Thyroid gland (tissue), 4 donors: Measurements from ENCODE around the gene TRABD2A. TPM values are rescaled to one million over a fixed set of nuclear protein-coding genes. Genes with fewer than 3 reads are reported as not detected.

ENCODE experiments used
- DNase-seq, 2 donors: peaks; one replicate each; pipeline ENCODE4 v3.0.0-alpha.2; 2019
- H3K27ac ChIP-seq, 3 donors: fragments of 200-600 bp; sonication (generic); 1 replicate in 2 of 3; 2 replicates in 1 of 3; pipeline ENCODE4 v1.5.1; 2016 to 2019; ENCODE audit warnings: mild to moderate bottlenecking in 1 of 3, moderate library complexity in 1 of 3
- H3K27me3 ChIP-seq: fragments of 200-600 bp; sonication (generic); one replicate; pipeline ENCODE4 v1.5.1; 2019
- H3K36me3 ChIP-seq, 2 donors: fragments of 200-600 bp; sonication (generic); one replicate each; pipeline ENCODE4 v1.5.1; 2016 to 2019
- H3K4me1 ChIP-seq, 2 donors: fragments of 200-600 bp; sonication (generic); one replicate each; pipeline ENCODE4 v1.5.1; 2017 to 2019
- H3K4me3 ChIP-seq, 3 donors: fragments of 200-600 bp; sonication (generic); replicated peaks in 1 of 3; 1 replicate in 2 of 3; 2 replicates in 1 of 3; pipeline ENCODE4 v1.5.1; 2016; ENCODE audit warnings: mild to moderate bottlenecking in 1 of 3
- H3K9me3 ChIP-seq: fragments of 200-600 bp; sonication (generic); one replicate; pipeline ENCODE4 v1.5.1; 2017
- POLR2A ChIP-seq, 2 donors: fragments of 450-650 bp; IDR thresholded peaks; one replicate each; pipeline ENCODE4 v1.6.1; 2017; ENCODE audit warnings: antibody characterized with exemption in 2 of 2, mild to moderate bottlenecking in 2 of 2, moderate library complexity in 1 of 2
- WGBS, 2 donors: methylation state at CpG; one replicate each; pipeline ENCODE4 v1.1.5; 2017; 5-methylcytosine and 5-hydroxymethylcytosine counted together
- intact Hi-C: fragments of 100-400 bp; cut with DNase I; formaldehyde crosslinking; loops from one replicate; pipeline ENCODE4 v1.15.1; 2023
- total RNA-seq, 4 donors: library from RNA; depleted of rRNA; stranded (reverse); fragments of >200 nt; gene quantifications; one replicate each; pipeline ENCODE4 v1.2.3, GENCODE V29; 2016
- TF ChIP-seq, protein P1 (sequence below), 6 experiments: fragments of 200-600 bp in 3 of 6; fragments of 450-650 bp in 3 of 6; sonication (generic) in 3 of 6; IDR thresholded peaks; one replicate each; pipeline ENCODE4 v1.5.1; 2016 to 2019; ENCODE audit warnings: antibody characterized with exemption in 6 of 6, mild to moderate bottlenecking in 2 of 6, inconsistent platforms in 1 of 6, moderate library complexity in 1 of 6

Gene TRABD2A
- total RNA-seq, 4 donors from 2014 or later: 0.20 to 1.9 TPM; not detected in 2

DNA sequence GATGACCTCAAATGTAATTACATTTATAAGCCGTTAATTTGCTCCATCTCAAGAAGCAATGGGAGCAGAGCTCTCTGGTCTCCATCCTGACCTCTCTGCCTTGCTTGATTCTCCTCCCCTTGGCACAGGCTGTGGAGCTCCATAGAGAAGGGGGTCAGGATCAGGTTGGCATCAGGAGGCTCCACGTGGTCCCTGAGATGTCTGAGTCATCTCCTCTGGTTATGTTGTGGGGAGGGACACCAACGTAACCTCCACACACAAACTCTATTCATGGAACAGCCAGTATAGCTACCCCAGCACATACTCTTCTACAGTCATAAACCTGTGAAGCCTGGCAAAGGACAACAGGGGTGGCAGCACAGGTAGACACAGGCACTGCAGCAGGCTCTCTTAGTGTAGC lies 29.0 kb downstream of the TRABD2A start:
- no peaks in the 10 kb centered on the region for H3K27me3 ChIP-seq
- 75 to 83% methylated on average over 3 of the region's 3 CpGs for WGBS, 2 donors
- no peak overlapping the region for H3K27ac ChIP-seq
- no peaks in the 10 kb centered on the region for H3K36me3 ChIP-seq
- H3K4me1 ChIP-seq: no peaks in the 10 kb centered on the region
- TF ChIP-seq, protein P1, sequence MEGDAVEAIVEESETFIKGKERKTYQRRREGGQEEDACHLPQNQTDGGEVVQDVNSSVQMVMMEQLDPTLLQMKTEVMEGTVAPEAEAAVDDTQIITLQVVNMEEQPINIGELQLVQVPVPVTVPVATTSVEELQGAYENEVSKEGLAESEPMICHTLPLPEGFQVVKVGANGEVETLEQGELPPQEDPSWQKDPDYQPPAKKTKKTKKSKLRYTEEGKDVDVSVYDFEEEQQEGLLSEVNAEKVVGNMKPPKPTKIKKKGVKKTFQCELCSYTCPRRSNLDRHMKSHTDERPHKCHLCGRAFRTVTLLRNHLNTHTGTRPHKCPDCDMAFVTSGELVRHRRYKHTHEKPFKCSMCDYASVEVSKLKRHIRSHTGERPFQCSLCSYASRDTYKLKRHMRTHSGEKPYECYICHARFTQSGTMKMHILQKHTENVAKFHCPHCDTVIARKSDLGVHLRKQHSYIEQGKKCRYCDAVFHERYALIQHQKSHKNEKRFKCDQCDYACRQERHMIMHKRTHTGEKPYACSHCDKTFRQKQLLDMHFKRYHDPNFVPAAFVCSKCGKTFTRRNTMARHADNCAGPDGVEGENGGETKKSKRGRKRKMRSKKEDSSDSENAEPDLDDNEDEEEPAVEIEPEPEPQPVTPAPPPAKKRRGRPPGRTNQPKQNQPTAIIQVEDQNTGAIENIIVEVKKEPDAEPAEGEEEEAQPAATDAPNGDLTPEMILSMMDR (IDR thresholded peaks at IDR 0.05): no peak
- no peak for TF ChIP-seq POLR2A (IDR thresholded peaks at IDR 0.05)
- H3K4me3 ChIP-seq: no peak overlapping the region
- no peaks in the 10 kb centered on the region for H3K9me3 ChIP-seq
- DNase-seq: no peak
- intact Hi-C loops: no loop called here

DNA sequence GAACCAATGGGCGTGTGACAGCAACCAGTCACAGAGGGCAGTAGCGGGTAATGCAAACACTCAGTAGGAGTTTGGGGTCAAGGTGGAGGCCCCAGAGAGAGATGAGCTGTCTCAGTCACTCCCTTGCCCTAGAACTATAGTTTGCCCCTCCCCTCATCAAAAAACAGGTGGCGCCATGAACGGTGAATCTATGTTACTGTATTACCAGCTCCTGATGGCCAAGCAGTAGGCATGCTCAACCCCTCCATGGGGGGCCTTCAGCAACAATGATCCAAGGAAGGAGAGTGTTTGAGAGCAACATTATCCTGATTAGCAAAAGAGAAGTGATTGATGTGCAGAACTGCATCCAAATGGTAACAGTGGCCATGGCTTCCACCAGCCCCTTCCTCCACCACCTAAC lies 30.4 kb downstream of the TRABD2A start:
- TF ChIP-seq, protein P1 (IDR thresholded peaks at IDR 0.05): no peak
- TF ChIP-seq POLR2A (IDR thresholded peaks at IDR 0.05): no peak
- intact Hi-C loops: no loop called here
- H3K4me1 ChIP-seq: no peaks in the 10 kb centered on the region
- DNase-seq: no peak
- no peak overlapping the region for H3K27ac ChIP-seq
- H3K4me3 ChIP-seq: no peak overlapping the region
- no peaks in the 10 kb centered on the region for H3K36me3 ChIP-seq
- no peaks in the 10 kb centered on the region for H3K9me3 ChIP-seq
- H3K27me3 ChIP-seq: no peaks in the 10 kb centered on the region
- 90 to 95% methylated on average over 4 of the region's 4 CpGs for WGBS, 2 donors

DNA sequence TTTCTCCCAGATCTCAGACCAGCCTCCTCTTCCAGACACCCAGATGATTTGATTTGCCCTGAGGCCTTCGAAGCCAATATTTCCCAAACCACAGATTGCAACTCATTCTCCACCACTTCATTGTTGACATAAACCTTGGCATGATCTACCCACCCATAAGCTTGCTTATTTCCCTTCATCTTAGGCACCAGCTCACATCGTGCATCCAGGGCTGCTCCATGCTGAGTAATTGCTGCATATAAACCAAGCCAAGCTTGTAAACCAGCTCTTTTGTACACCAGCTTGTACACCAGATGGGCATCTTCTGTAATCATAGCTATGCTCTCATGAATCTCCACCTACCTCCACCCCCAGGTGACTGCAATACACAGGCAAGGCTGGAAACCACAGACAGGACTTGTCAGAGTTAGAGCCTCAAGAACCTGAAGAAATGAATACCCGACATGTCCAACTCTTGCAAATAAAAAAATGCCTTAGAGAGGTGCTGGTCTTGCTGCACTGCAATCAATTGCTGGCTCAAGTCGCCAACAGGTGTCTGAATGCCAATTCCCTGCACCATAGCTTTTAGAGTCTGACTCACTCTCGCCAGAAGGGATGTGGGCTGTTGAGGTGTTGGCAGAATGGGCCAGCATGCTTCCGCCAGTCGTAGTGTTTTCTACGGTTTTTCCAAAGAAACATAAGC lies 31.5 kb downstream of the TRABD2A start:
- H3K36me3 ChIP-seq: no peaks in the 10 kb centered on the region
- 89 to 90% methylated on average over 8 of the region's 8 CpGs for WGBS, 2 donors
- no peak for DNase-seq
- no peaks in the 10 kb centered on the region for H3K27me3 ChIP-seq
- no peaks in the 10 kb centered on the region for H3K9me3 ChIP-seq
- intact Hi-C loops: no loop called here
- H3K4me1 ChIP-seq: no peaks in the 10 kb centered on the region
- no peak overlapping the region for H3K4me3 ChIP-seq
- TF ChIP-seq, protein P1 (IDR thresholded peaks at IDR 0.05): no peak
- TF ChIP-seq POLR2A (IDR thresholded peaks at IDR 0.05): no peak
- H3K27ac ChIP-seq: no peak overlapping the region

DNA sequence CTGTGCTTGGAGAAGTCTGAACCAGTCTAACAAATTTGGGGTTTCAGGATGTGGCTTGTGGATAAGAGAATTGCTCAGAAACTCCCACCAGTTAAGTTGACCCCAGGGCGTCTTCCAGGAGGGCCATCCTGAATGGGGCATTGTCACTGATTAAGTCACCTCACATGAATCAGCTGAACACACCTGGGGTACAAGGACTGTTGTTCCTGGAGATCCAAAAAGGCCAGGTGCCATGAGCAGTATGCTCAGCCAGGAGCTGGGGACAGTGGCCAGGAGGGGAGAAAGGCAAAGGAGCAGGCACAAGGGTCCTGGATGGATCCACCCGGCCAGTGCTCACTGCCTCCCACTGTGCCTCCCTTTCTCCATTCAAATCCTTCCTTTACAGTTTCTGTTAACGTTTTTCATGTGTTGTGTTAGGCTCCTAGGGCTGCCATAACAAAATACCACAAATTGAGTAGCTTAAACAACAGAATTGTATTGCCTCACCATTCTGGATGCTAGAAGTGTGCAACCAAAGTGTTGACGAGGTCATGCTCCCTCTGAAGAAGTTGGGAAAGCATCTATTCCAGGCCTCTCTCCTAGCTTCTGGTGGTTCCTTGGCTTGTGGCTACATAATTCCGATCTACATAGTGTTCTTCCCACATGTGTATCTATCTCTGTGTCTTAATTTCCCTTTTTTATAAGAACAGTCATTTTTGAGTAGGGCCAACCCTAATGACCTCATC lies 33.4 kb downstream of the TRABD2A start:
- H3K4me3 ChIP-seq: no peak overlapping the region
- 70 to 77% methylated on average over 5 of the region's 5 CpGs for WGBS, 2 donors
- H3K27me3 ChIP-seq: no peaks in the 10 kb centered on the region
- no peak for DNase-seq
- H3K9me3 ChIP-seq: no peaks in the 10 kb centered on the region
- no peaks in the 10 kb centered on the region for H3K36me3 ChIP-seq
- no peaks in the 10 kb centered on the region for H3K4me1 ChIP-seq
- no peak overlapping the region for H3K27ac ChIP-seq
- no peak for TF ChIP-seq POLR2A (IDR thresholded peaks at IDR 0.05)
- TF ChIP-seq, protein P1 (IDR thresholded peaks at IDR 0.05): no peak
- intact Hi-C loops: no loop called here

DNA sequence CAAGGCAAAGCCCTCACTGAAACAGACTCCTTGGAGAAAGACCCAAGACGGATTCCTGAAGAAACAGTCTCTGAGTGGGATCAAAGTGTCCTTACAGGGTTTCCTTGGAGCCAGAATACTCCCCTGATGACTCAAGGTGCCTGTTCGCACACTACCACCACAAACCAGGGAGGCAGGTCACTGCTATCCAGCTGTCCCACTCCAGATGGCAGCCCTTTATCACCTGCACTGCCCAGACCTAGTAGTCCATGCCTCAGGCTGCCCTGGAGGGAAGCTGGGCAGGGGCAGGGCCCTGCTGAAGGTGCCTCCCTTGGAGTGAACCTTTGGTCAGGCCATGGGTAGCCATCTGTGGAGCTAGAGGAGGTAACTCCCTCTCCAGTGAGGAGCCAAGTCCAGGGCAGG lies 34.1 kb downstream of the TRABD2A start:
- intact Hi-C loops: no loop called here
- H3K9me3 ChIP-seq: no peaks in the 10 kb centered on the region
- H3K27ac ChIP-seq: no peak overlapping the region
- no peak overlapping the region for H3K4me3 ChIP-seq
- WGBS, 2 donors: 73 to 79% methylated on average over 2 of the region's 2 CpGs
- TF ChIP-seq, protein P1 (IDR thresholded peaks at IDR 0.05): no peak
- TF ChIP-seq POLR2A (IDR thresholded peaks at IDR 0.05): no peak
- no peaks in the 10 kb centered on the region for H3K27me3 ChIP-seq
- DNase-seq: no peak
- H3K36me3 ChIP-seq: no peaks in the 10 kb centered on the region
- H3K4me1 ChIP-seq: no peaks in the 10 kb centered on the region
